Measurements from ENCODE around the gene SLC19A3. TPM values are rescaled to one million over a fixed set of nuclear protein-coding genes. Genes with fewer than 3 reads are reported as not detected.

Gene SLC19A3
- polyA plus RNA-seq (2.0 and 2.9 TPM in 2 replicates), polyA minus RNA-seq (3.4 and 4.4 TPM in 2 replicates)

DNA sequence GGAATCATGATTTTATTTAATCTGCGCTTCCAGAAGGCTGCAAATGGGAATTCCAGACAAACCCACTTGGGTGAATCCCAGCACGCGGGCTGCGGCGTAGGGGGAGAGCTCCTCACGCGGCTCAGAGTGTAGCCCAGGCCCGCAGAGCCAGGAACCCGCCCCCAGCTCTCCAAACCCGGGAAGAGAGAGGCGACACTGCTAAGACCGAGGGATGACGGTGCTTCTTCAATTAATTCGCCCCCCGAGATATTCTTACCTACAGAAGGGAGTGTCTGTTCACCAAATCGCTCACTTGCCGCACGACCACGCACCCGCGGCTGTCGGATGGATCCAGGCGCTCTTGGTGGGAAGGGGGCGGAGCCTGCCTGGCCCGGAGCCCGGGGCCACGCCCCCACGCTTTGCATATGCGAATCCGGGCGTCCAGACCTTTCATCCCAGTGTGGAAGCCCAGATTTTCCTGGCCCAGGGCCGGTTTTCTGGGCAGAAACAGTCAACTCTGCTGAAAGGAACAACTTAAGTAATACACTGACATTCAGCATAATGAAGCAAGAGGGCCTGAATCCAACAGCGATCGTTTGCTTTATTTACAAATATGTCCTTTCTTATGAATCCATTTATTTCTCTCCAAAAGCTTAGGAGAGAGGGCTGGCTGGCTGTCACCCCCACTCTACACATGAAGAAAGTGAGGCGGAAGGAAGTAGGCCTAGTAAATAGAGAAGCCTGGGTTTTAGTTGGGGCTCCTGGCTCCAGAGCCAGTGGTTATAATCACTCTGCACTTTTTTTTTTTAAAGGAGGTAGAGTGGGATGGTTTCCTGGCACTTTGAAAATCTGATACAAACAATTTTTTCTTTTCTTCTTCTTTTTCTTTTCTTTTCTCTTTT, at the start of gene SLC19A3:
SLC19A3 (minus strand) TSS at position 342 of the 881 bp plus-strand sequence. CDS start 15,710 bp downstream, outside the sequence.
- TF ChIP-seq RAD21 (conservative IDR thresholded peaks at IDR 0.05) (peak; percentile 19), EP300 (conservative IDR thresholded peaks at IDR 0.05; ENCODE audit: poor library complexity, severe bottlenecking) (no peak), EZH2 (IDR thresholded peaks at IDR 0.05; ENCODE audit: borderline replicate concordance, insufficient read depth, low read length, poor library complexity, severe bottlenecking) (no peak)
- TF ChIP-seq, protein P1, sequence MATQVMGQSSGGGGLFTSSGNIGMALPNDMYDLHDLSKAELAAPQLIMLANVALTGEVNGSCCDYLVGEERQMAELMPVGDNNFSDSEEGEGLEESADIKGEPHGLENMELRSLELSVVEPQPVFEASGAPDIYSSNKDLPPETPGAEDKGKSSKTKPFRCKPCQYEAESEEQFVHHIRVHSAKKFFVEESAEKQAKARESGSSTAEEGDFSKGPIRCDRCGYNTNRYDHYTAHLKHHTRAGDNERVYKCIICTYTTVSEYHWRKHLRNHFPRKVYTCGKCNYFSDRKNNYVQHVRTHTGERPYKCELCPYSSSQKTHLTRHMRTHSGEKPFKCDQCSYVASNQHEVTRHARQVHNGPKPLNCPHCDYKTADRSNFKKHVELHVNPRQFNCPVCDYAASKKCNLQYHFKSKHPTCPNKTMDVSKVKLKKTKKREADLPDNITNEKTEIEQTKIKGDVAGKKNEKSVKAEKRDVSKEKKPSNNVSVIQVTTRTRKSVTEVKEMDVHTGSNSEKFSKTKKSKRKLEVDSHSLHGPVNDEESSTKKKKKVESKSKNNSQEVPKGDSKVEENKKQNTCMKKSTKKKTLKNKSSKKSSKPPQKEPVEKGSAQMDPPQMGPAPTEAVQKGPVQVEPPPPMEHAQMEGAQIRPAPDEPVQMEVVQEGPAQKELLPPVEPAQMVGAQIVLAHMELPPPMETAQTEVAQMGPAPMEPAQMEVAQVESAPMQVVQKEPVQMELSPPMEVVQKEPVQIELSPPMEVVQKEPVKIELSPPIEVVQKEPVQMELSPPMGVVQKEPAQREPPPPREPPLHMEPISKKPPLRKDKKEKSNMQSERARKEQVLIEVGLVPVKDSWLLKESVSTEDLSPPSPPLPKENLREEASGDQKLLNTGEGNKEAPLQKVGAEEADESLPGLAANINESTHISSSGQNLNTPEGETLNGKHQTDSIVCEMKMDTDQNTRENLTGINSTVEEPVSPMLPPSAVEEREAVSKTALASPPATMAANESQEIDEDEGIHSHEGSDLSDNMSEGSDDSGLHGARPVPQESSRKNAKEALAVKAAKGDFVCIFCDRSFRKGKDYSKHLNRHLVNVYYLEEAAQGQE (IDR thresholded peaks at IDR 0.05; ENCODE audit: borderline replicate concordance) = peak; percentile 67

DNA sequence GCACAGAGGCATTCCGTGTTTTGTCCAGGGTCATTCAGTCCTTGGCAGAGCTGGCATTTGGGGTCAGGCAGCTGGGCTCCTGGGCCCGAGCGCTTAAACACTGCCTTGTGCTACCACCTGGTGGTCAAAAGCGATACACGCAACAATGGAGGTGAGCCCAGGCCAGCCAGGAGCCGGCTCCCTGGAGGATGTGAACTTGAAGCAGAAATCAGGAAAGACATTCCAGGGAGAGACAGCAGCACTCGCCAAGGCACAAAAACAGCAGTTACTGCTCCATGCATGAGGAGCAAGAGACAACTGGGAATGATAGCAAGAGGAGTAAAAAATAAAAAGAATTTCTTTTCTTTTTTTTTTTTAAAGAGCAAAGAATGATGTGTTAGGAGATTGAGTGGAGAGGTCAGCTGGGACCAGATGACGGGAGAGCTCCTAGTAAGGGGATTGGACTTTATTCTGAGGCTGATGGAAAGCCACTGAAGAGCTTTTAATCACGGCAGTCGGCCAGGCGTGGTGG, 48.6 kb upstream of the SLC19A3 start:
- Histone ChIP-seq H3F3A (ENCODE audit: insufficient read depth, low read length, poor library complexity, severe bottlenecking) (peaks cover 4% of the 10 kb centered on the region), H3K4me2 (ENCODE audit: low read length) (no peak overlapping the region), H3K9me3 (ENCODE audit: low read length) (no peaks in the 10 kb centered on the region), H2AFZ (ENCODE audit: low read depth, low read length) (no peak overlapping the region), H3K4me3 (ENCODE audit: low read length) (no peak overlapping the region), H3K9ac (ENCODE audit: low read length) (no peak overlapping the region), H4K20me1 (ENCODE audit: insufficient read depth) (no peaks in the 10 kb centered on the region), H3K27ac (ENCODE audit: low read length) (no peak overlapping the region), H3K9me2 (ENCODE audit: insufficient read depth, low read length) (no peaks in the 10 kb centered on the region), H3K79me2 (replicated peaks; ENCODE audit: insufficient read depth, low read length) (no peaks in the 10 kb centered on the region), H3K36me3 (ENCODE audit: insufficient read depth, low read length) (no peaks in the 10 kb centered on the region), H3K27me3 (ENCODE audit: insufficient read depth, low read depth, low read length) (no peaks in the 10 kb centered on the region)
- TF ChIP-seq RAD21 (conservative IDR thresholded peaks at IDR 0.05) (peak; percentile 99), SMC3 (conservative IDR thresholded peaks at IDR 0.05; ENCODE audit: poor library complexity) (peak; percentile 100), EZH2 (IDR thresholded peaks at IDR 0.05; ENCODE audit: borderline replicate concordance, insufficient read depth, low read length, poor library complexity, severe bottlenecking) (no peak)
- TF ChIP-seq, protein P2, sequence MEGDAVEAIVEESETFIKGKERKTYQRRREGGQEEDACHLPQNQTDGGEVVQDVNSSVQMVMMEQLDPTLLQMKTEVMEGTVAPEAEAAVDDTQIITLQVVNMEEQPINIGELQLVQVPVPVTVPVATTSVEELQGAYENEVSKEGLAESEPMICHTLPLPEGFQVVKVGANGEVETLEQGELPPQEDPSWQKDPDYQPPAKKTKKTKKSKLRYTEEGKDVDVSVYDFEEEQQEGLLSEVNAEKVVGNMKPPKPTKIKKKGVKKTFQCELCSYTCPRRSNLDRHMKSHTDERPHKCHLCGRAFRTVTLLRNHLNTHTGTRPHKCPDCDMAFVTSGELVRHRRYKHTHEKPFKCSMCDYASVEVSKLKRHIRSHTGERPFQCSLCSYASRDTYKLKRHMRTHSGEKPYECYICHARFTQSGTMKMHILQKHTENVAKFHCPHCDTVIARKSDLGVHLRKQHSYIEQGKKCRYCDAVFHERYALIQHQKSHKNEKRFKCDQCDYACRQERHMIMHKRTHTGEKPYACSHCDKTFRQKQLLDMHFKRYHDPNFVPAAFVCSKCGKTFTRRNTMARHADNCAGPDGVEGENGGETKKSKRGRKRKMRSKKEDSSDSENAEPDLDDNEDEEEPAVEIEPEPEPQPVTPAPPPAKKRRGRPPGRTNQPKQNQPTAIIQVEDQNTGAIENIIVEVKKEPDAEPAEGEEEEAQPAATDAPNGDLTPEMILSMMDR (IDR thresholded peaks at IDR 0.05; ENCODE audit: poor library complexity, severe bottlenecking) = peak; percentile 96

More for the DNA sequence above, at the start of gene SLC19A3:
- no peaks in the 10 kb centered on the region for H3K9me3 ChIP-seq (ENCODE audit: low read length)
- H3K27me3 ChIP-seq (ENCODE audit: insufficient read depth, low read depth, low read length) = peaks cover 6% of the 10 kb centered on the region
- H3K36me3 ChIP-seq (ENCODE audit: insufficient read depth, low read length) = no peaks in the 10 kb centered on the region
- H4K20me1 ChIP-seq (ENCODE audit: insufficient read depth) = no peaks in the 10 kb centered on the region
- H3F3A ChIP-seq (ENCODE audit: insufficient read depth, low read length, poor library complexity, severe bottlenecking) = no peaks in the 10 kb centered on the region
- H2AFZ ChIP-seq (ENCODE audit: low read depth, low read length) = peak within 1 kb of the TSS; percentile 21
- H3K4me3 ChIP-seq (ENCODE audit: low read length) = peak within 1 kb of the TSS; percentile 60
- H3K27ac ChIP-seq (ENCODE audit: low read length) = no peak within 1 kb of the TSS
- peak within 1 kb of the TSS; percentile 36 for H3K9ac ChIP-seq (ENCODE audit: low read length)
- no peaks in the 10 kb centered on the region for H3K79me2 ChIP-seq (replicated peaks; ENCODE audit: insufficient read depth, low read length)
- no peak within 1 kb of the TSS for H3K4me2 ChIP-seq (ENCODE audit: low read length)
- no peaks in the 10 kb centered on the region for H3K9me2 ChIP-seq (ENCODE audit: insufficient read depth, low read length)

Data from neural cell (in vitro differentiated cells).